GM12891 (cell line): ENCODE results near the gene SLC35B2.

Source experiments
- POLR2A ChIP-seq: IDR thresholded peaks from 2 replicates; pipeline ENCODE4 v1.6.1; 2011; ENCODE audit warnings: low read depth, low read length, control low read depth
- POLR2AphosphoS5 ChIP-seq: IDR thresholded peaks from 2 replicates; pipeline ENCODE4 v1.6.1; 2011; ENCODE audit warnings: low read depth, low read length, control low read depth
- POU2F2 ChIP-seq: IDR thresholded peaks from 2 replicates; pipeline ENCODE4 v1.6.1; 2011; ENCODE audit warnings: low read depth, mild to moderate bottlenecking, control low read depth, low read length, moderate library complexity
- SPI1 ChIP-seq: IDR thresholded peaks from 2 replicates; pipeline ENCODE4 v1.6.1; 2011; ENCODE audit warnings: low read depth, low read length, control low read depth
- TAF1 ChIP-seq: IDR thresholded peaks from 2 replicates; pipeline ENCODE4 v1.6.1; 2011; ENCODE audit warnings: low read depth, low read length, control low read depth

DNA sequence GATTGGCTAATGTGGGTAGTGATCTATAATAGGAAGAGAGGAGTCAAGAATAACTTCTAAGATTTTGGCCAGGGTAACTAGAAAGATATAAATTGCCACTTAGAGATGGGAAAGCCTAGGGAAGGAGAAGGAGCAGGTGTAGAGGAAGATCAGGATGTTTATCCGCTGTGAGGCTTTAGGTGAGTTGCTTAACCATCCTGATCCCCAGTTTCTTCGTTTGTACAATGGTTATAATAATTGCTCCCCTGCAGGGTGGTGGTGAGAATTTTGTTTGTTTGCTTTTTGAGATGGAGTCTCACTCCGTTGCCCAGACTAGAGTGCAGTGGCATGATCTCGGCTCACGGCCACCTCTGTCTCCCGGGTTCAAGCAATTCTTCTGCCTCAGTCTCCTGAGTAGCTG lies 43.0 kb downstream of the SLC35B2 start:
- no peak for TF ChIP-seq POLR2A
- no peak for TF ChIP-seq TAF1
- TF ChIP-seq POLR2AphosphoS5, result no peak
- no peak for TF ChIP-seq SPI1
- TF ChIP-seq POU2F2, result no peak
